ENCODE results near the gene PLEKHG2.
A peak's percentile ranks its signal among the peaks of the same experiment; 100 is the strongest.

PLEKHG2 gene

GRCh38 chr19:39408392-39409207 lies 3.9 kb upstream of the PLEKHG2 start:
- H3K36me3 Mint-ChIP-seq: peaks cover 5% of the 10 kb centered on the region
- peaks cover 50% of the 10 kb centered on the region for H3K4me1 Mint-ChIP-seq (ENCODE audit: low read depth)
- H3K4me3 Mint-ChIP-seq: peak overlapping the region; percentile 95
- peak overlapping the region; percentile 92 for H3K27ac Mint-ChIP-seq
- no peaks in the 10 kb centered on the region for H3K27me3 Mint-ChIP-seq
- no peaks in the 10 kb centered on the region for H3K9me3 Mint-ChIP-seq (ENCODE audit: low read depth)

GRCh38 chr19:39409208-39410016 lies 3.1 kb upstream of the PLEKHG2 start:
- H3K36me3 Mint-ChIP-seq: peaks cover 5% of the 10 kb centered on the region
- no peaks in the 10 kb centered on the region for H3K9me3 Mint-ChIP-seq (ENCODE audit: low read depth)
- H3K4me3 Mint-ChIP-seq: peak overlapping the region; percentile 95
- H3K27me3 Mint-ChIP-seq: no peaks in the 10 kb centered on the region
- H3K4me1 Mint-ChIP-seq (ENCODE audit: low read depth): peaks cover 53% of the 10 kb centered on the region
- H3K27ac Mint-ChIP-seq: peak overlapping the region; percentile 93

GRCh38 chr19:39410017-39410830 lies 2.2 kb upstream of the PLEKHG2 start:
- H3K9me3 Mint-ChIP-seq (ENCODE audit: low read depth): no peaks in the 10 kb centered on the region
- H3K4me3 Mint-ChIP-seq: peak overlapping the region; percentile 84
- H3K27me3 Mint-ChIP-seq: no peaks in the 10 kb centered on the region
- peak overlapping the region; percentile 93 for H3K27ac Mint-ChIP-seq
- H3K4me1 Mint-ChIP-seq (ENCODE audit: low read depth): peaks cover 51% of the 10 kb centered on the region
- peaks cover 5% of the 10 kb centered on the region for H3K36me3 Mint-ChIP-seq

GRCh38 chr19:39410831-39411080 lies 1.7 kb upstream of the PLEKHG2 start:
- peaks cover 45% of the 10 kb centered on the region for H3K4me1 Mint-ChIP-seq (ENCODE audit: low read depth)
- no peaks in the 10 kb centered on the region for H3K27me3 Mint-ChIP-seq
- peak overlapping the region; percentile 93 for H3K27ac Mint-ChIP-seq
- peak overlapping the region; percentile 84 for H3K4me3 Mint-ChIP-seq
- H3K9me3 Mint-ChIP-seq (ENCODE audit: low read depth): no peaks in the 10 kb centered on the region
- peaks cover 5% of the 10 kb centered on the region for H3K36me3 Mint-ChIP-seq

GRCh38 chr19:39411081-39411831 lies 1.2 kb upstream of the PLEKHG2 start:
- H3K27me3 Mint-ChIP-seq: no peaks in the 10 kb centered on the region
- peak overlapping the region; percentile 84 for H3K4me3 Mint-ChIP-seq
- peaks cover 5% of the 10 kb centered on the region for H3K36me3 Mint-ChIP-seq
- peak overlapping the region; percentile 93 for H3K27ac Mint-ChIP-seq
- peaks cover 42% of the 10 kb centered on the region for H3K4me1 Mint-ChIP-seq (ENCODE audit: low read depth)
- no peaks in the 10 kb centered on the region for H3K9me3 Mint-ChIP-seq (ENCODE audit: low read depth)

GRCh38 chr19:39411832-39412099 lies 703 bp upstream of the PLEKHG2 start:
- Mint-ChIP-seq H3K9me3 (ENCODE audit: low read depth) (no peaks in the 10 kb centered on the region), H3K4me3 (peak overlapping the region; percentile 84), H3K27ac (peak overlapping the region; percentile 93), H3K4me1 (ENCODE audit: low read depth) (peaks cover 41% of the 10 kb centered on the region), H3K27me3 (no peaks in the 10 kb centered on the region), H3K36me3 (peaks cover 5% of the 10 kb centered on the region)

GRCh38 chr19:39412867-39413271 lies 400 bp downstream of the PLEKHG2 start:
- peaks cover 40% of the 10 kb centered on the region for H3K4me1 Mint-ChIP-seq (ENCODE audit: low read depth)
- peak overlapping the region; percentile 84 for H3K4me3 Mint-ChIP-seq
- no peak overlapping the region for H3K27ac Mint-ChIP-seq
- H3K36me3 Mint-ChIP-seq: peaks cover 5% of the 10 kb centered on the region
- H3K9me3 Mint-ChIP-seq (ENCODE audit: low read depth): no peaks in the 10 kb centered on the region
- H3K27me3 Mint-ChIP-seq: no peaks in the 10 kb centered on the region

- Mint-ChIP-seq H3K4me1 (ENCODE audit: low read depth) (peaks cover 38% of the 10 kb centered on the region), H3K27ac (peak overlapping the region; percentile 72), H3K36me3 (peaks cover 5% of the 10 kb centered on the region), H3K4me3 (peak overlapping the region; percentile 87), H3K9me3 (ENCODE audit: low read depth) (no peaks in the 10 kb centered on the region), H3K27me3 (no peaks in the 10 kb centered on the region)
These were observed 922 bp downstream of the PLEKHG2 start for GRCh38 chr19:39413272-39413910.

GRCh38 chr19:39413911-39414608 lies 1.6 kb downstream of the PLEKHG2 start:
- peak overlapping the region; percentile 87 for H3K4me3 Mint-ChIP-seq
- peaks cover 33% of the 10 kb centered on the region for H3K4me1 Mint-ChIP-seq (ENCODE audit: low read depth)
- H3K9me3 Mint-ChIP-seq (ENCODE audit: low read depth): no peaks in the 10 kb centered on the region
- H3K27me3 Mint-ChIP-seq: no peaks in the 10 kb centered on the region
- H3K27ac Mint-ChIP-seq: peak overlapping the region; percentile 72
- H3K36me3 Mint-ChIP-seq: no peaks in the 10 kb centered on the region

- Mint-ChIP-seq H3K27me3 (no peaks in the 10 kb centered on the region), H3K4me3 (no peak overlapping the region), H3K27ac (no peak overlapping the region), H3K9me3 (ENCODE audit: low read depth) (no peaks in the 10 kb centered on the region), H3K36me3 (no peaks in the 10 kb centered on the region), H3K4me1 (ENCODE audit: low read depth) (peaks cover 30% of the 10 kb centered on the region)
These were observed 2.9 kb downstream of the PLEKHG2 start for GRCh38 chr19:39415111-39416046.

- Mint-ChIP-seq H3K4me3 (no peak overlapping the region), H3K4me1 (ENCODE audit: low read depth) (peaks cover 20% of the 10 kb centered on the region), H3K9me3 (ENCODE audit: low read depth) (no peaks in the 10 kb centered on the region), H3K36me3 (no peaks in the 10 kb centered on the region), H3K27ac (no peak overlapping the region), H3K27me3 (no peaks in the 10 kb centered on the region)
These were observed 4.0 kb downstream of the PLEKHG2 start for GRCh38 chr19:39416152-39417120.
